Neural cell (in vitro differentiated cells): Measurements from ENCODE around the gene TMEM220.
"Not testable (repeated sequence)": the region's sequence is repeated elsewhere in the genome, so short reads cannot be mapped to it uniquely, and the experiment has no call there.

ENCODE experiments used
- CTCF ChIP-seq: fragments of 450-650 bp; IDR thresholded peaks from 2 replicates; pipeline ENCODE4 v1.5.1; 2014; ENCODE audit warnings: antibody characterized with exemption, mild to moderate bottlenecking, moderate library complexity; ENCODE audit not compliant: poor library complexity, severe bottlenecking
- EZH2 ChIP-seq: fragments of 200-600, 300-800 bp; shearing (Covaris generic), sonication (generic); IDR thresholded peaks from 2 replicates; pipeline ENCODE4 v1.6.1; 2014; ENCODE audit warnings: antibody characterized with exemption, low read length, borderline replicate concordance, mild to moderate bottlenecking; ENCODE audit not compliant: insufficient read depth, poor library complexity, severe bottlenecking

GRCh38 chr17:10695875-10696407 lies 33.9 kb downstream of the TMEM220 start:
- TF ChIP-seq CTCF, EZH2: not testable (repeated sequence)
